Measurements from ENCODE around the gene SLC38A10.

Gene SLC38A10

GRCh38 chr17:81298325-81298990, 3.4 kb upstream of the SLC38A10 start:
- DNase-seq, result no peak

GRCh38 chr17:81295676-81296381, 722 bp upstream of the SLC38A10 start:
- peak in 1 of 2 donors; percentile 30 for DNase-seq

- DNase-seq, result no peak
Observed at GRCh38 chr17:81294512-81295030, 536 bp downstream of the SLC38A10 start.

GRCh38 chr17:81292450-81292849, 2.7 kb downstream of the SLC38A10 start:
- DNase-seq, result no peak

- peak; percentile 45 to 73 for DNase-seq
Observed at GRCh38 chr17:81291662-81292061, 3.4 kb downstream of the SLC38A10 start.

GRCh38 chr17:81290230-81290629, 4.9 kb downstream of the SLC38A10 start:
- no peak for DNase-seq

GRCh38 chr17:81289627-81290026, 5.5 kb downstream of the SLC38A10 start:
- DNase-seq, result no peak

GRCh38 chr17:81288715-81289114, 6.4 kb downstream of the SLC38A10 start:
- no peak for DNase-seq

GRCh38 chr17:81287741-81288430, 7.2 kb downstream of the SLC38A10 start:
- DNase-seq, result no peak

GRCh38 chr17:81287152-81287551, 8.0 kb downstream of the SLC38A10 start:
- no peak for DNase-seq

- no peak for DNase-seq
Observed at GRCh38 chr17:81286491-81287145, 8.5 kb downstream of the SLC38A10 start.

GRCh38 chr17:81285894-81286293, 9.2 kb downstream of the SLC38A10 start:
- no peak for DNase-seq

GRCh38 chr17:81285179-81285878, 9.8 kb downstream of the SLC38A10 start:
- DNase-seq, result peak; percentile 90 to 93

- DNase-seq, result no peak
Observed at GRCh38 chr17:81282876-81283275, 12.2 kb downstream of the SLC38A10 start.

- DNase-seq, result no peak
Observed at GRCh38 chr17:81282141-81282540, 13.0 kb downstream of the SLC38A10 start.

GRCh38 chr17:81280571-81280970, 14.5 kb downstream of the SLC38A10 start:
- no peak for DNase-seq

- DNase-seq, result no peak
Observed at GRCh38 chr17:81279278-81280275, 15.5 kb downstream of the SLC38A10 start.

GRCh38 chr17:81278831-81279230, 16.3 kb downstream of the SLC38A10 start:
- no peak for DNase-seq

- no peak for DNase-seq
Observed at GRCh38 chr17:81277946-81278693, 17.0 kb downstream of the SLC38A10 start.

- DNase-seq, result no peak
Observed at GRCh38 chr17:81277421-81277820, 17.7 kb downstream of the SLC38A10 start.

All from inflammatory macrophage treated with lipopolysaccharide for 1 hour (primary cell).